EH (cell line): ENCODE data around the gene TEPSIN.

Source experiments
- DNase-seq: peaks from one replicate; pipeline ENCODE4 v3.0.0-alpha.2; 2015; ENCODE audit warnings: low read depth

TEPSIN gene

GRCh38 chr17:81267390-81268067, 28.7 kb upstream of the TEPSIN start:
- DNase-seq: no peak

DNA sequence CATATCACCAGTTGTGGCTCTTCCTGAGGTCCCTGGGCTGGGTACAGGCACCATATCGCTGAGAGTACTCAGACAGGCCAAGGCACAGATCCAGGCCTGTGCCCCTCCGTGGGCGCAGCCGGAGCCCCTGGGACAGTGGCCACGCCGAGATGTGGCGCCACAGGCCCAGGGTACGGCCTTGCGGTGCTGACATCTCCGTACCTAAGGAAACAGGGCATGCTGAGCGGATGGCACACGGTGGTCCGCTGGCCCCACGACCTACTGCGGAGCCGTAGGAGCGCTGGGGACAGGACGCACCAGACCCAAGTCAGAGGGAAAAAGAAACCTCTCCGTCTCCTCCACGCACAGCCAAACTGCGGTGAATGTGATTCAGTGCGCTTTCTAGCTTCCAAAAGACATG, 26.7 kb upstream of the TEPSIN start:
- DNase-seq: no peak

GRCh38 chr17:81264640-81265039, 25.8 kb upstream of the TEPSIN start:
- DNase-seq: no peak

- DNase-seq: no peak
Measured at GRCh38 chr17:81263371-81264181, 24.7 kb upstream of the TEPSIN start.

GRCh38 chr17:81261582-81262336, 22.9 kb upstream of the TEPSIN start:
- DNase-seq: no peak

GRCh38 chr17:81261096-81261495, 22.2 kb upstream of the TEPSIN start:
- no peak for DNase-seq

- no peak for DNase-seq
Measured at GRCh38 chr17:81260641-81261040, 21.8 kb upstream of the TEPSIN start.

DNA sequence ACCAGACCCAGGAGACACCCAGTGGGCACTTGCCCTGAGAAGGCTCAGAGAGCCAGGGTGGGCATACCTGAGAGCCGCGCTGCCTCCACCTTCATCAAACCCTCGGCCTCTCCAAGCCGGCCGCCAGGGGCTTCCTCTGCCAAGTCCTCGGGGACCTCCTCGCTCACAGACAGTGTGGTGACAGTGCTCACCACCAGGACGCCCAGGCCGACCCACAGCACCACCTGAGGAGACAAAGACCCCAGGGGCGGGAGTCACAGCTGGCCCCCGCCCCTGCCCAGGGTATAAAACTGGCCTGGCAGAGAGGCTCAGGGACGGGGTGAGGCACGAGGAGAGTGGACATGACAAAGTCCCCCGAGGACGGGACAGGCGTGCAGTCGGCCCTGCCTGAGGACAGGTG, 21.3 kb upstream of the TEPSIN start:
- no peak for DNase-seq

DNA sequence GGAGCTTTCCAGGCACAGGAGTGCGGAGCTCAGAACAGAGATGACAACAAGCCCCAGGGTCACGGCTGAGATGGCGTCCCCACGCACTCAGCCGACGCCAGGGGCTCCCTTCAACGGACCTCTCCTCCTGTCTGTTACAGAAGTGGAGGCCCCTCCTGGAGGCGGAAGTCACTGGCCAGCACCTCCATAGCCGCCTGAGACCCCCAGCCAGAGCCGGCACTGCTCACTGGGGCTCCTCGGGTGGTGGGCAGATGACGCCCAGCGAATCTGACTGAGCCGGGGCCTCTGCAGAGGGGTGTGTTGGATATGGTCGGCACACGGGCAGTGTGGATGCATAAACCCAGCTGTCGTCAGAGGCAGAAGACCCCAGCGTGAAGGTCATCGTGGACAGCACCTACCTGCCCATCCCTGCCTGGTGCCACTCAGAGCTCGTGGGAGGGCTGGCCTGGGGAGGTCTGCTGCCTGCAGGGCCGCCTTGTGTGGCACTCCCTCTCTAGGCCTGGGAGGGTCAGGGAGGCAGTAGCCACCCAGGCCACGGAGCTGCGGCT, 20.3 kb upstream of the TEPSIN start:
- DNase-seq: no peak

- DNase-seq: no peak
Measured at GRCh38 chr17:81258292-81258691, 19.4 kb upstream of the TEPSIN start.

GRCh38 chr17:81257533-81257932, 18.7 kb upstream of the TEPSIN start:
- DNase-seq: no peak

DNA sequence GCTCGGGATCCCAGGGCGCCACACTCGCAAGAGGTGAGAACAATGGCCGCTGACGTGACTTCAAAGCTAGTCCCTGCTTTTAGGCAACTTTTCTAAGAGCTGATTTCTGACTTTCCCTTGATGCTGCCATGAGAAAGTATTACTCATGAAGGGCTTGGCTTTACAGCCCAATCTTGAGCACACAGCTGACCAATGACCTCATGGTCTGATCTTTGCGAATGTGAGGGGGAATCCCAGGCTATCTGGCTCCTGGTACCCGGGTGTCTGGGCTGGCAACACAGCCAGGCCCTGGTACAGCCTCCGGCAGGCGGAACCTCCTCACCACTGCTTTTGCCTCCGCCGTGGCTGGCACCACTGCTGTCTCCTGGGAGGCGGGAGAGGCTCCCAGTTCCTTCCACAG, 17.8 kb upstream of the TEPSIN start:
- DNase-seq: peak; percentile 25

DNA sequence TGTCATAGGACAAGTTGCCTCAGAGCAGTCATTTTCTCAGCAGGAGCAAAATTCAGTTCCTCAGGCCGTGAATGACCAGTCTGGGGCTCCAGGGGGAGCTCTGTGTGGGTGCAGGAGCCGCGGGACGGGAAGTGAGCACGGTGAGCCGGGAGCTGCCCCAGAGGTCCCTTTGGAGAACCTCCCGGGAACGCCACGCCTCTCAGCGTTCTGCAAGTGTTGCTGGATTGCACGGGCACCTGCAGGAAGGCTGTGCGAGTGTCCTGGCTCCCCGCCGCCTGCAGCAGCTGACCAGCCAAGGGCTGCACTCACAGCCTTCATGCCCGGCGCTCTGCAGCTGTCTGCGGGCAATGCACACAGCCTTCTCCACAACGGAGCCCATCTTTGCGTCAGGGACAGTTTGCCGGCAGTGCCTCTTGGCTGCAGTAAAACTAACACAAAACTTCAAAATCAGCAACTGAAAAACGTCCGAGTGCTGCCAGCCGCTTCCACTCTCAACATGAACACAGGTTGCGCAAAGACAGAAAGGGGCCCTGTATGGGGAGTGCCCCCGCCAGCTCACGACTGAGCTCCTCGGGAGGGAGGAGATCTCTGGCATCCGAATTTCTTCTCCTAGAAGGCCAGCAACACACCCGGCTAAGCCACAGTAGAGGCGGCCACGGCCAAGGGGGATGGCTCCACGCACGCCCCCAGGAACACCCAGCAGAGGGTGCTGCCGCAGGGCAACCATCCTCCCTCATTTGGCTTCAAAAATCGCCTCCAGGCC, 16.3 kb upstream of the TEPSIN start:
- peak; percentile 81 for DNase-seq

GRCh38 chr17:81253358-81254131, 14.7 kb upstream of the TEPSIN start:
- DNase-seq: peak; percentile 49

DNA sequence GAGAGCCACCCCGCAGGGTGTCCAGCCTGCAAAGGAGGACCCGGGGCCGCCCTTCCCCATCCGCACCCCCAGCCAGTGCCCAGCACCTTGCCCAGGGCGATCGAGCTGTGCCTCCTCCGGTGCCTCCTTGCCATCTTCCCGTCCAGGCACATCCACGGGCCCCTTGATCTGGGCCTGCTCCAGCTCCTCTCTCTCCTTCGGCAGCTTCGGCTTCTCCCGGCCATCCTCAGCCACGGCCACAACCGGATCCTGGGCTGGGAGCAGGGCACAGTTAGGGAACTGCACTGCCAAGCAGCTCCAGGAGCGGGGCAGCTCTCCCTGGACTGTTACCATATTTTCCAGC, 14.1 kb upstream of the TEPSIN start:
- no peak for DNase-seq

DNA sequence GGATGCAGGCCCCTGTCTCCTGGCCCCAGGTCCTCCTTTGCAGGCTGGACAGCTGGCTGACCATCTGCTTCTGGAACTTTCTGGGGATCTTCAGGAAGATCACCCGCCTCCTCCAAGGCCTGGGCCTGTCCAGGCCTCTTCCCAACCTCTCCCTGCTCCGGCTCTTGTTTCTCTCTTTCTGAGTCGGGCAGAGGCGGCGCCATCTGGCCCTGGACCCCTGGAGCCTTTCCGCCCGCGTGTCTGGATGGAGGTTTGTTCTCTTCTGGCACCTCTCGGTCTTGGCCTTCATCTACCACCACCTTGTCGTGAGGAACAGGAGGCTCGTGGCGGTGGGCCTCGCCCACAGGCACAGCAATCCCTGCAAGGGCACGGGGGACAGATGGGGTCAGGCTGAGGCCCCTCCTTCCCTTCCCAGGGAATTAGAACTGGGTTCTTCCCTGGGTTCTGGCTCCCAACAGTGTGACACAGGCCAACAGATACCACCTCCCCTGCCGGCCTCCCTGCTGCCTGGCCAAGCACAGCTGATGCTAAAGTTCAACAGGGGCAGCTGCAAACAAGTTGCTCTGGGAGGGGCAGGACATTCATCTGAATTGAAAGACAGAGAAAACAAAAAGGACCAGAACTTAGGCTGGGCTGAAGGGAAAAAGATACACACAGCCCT, 13.6 kb upstream of the TEPSIN start:
- DNase-seq: no peak

- no peak for DNase-seq
Measured at GRCh38 chr17:81251709-81252301, 12.9 kb upstream of the TEPSIN start.

DNA sequence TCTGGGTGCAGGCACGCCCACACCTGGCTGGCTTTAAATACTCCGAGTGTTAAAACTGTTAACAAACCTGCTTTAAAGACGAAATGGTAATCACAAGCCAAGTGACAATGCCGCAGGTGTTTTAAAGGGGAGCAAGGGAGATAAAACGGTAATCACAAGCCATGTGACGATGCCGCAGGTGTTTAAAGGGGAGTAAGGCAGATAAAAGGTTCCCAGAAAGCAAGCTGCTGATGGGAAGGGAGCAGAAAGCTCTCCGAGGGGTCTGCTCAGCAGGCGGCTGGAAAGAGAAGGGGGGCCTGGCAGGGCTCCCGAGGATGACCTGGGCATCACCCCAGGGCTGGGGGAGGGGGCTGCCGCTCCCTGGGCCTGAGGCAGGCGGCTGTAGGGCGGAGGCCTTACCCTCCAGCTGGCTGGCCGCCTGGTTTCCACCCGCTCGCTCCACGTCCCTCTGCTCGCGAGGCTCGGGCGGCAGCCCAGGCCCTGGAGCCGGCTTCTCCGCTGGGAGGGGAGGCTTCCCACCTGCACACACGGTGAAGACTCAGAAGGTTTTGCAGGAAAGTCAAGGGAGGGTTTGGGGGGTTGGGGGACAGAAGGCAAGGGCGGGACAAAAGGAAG, 12.3 kb upstream of the TEPSIN start:
- no peak for DNase-seq

- no peak for DNase-seq
Measured at GRCh38 chr17:81250286-81251093, 11.6 kb upstream of the TEPSIN start.
